Pons (tissue), 1 donor: ENCODE results near the gene EHBP1.
"Not testable (repeated sequence)": the region's sequence is repeated elsewhere in the genome, so short reads cannot be mapped to it uniquely, and the experiment has no call there.

Source experiments
- DNase-seq: peaks from one replicate; pipeline ENCODE4 v3.0.0-alpha.2; 2016; ENCODE audit warnings: low spot score

Gene EHBP1

DNA sequence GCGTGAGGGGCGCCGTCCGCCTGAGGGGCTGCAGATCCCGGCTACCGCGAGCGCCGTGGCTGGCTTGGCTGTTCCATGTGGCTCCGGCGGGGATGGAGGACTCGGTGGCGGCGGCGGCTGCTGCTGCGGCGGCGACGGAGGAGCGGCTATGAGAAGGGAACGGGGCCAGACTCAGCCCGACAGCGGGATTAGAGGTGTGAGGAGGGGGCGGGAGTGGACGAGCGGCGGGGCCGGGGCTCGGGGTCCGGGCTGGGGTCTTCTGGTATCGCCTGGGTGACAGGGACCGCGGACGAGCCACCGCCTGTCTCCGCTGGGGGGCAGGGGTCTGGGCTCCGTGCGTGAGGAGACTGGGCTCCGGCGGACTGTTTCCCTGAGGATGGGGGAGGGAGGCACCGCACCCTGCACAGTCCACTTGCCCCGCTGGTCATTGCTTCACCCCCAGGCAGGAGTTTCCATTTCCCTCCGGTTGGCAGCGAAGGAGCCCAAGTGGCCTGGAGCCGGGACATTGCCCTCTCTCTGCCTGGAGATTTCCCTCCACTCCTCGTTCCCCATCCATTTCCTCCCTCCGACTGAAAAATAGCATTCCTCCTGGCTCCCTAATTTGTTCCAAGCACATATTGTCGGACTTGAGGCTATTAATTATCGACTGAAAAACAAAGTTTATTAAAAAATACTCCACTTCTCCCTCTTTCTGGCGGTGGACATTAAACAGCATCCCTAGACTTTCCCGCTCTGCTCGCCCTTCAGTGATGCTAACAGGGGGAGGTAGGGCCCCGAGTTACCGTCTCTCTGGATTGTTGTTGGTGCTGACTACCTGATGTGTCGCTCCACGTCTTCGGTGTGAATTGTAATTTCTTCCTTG lies 577 bp downstream of the EHBP1 start:
- peak; percentile 47 for DNase-seq

DNA sequence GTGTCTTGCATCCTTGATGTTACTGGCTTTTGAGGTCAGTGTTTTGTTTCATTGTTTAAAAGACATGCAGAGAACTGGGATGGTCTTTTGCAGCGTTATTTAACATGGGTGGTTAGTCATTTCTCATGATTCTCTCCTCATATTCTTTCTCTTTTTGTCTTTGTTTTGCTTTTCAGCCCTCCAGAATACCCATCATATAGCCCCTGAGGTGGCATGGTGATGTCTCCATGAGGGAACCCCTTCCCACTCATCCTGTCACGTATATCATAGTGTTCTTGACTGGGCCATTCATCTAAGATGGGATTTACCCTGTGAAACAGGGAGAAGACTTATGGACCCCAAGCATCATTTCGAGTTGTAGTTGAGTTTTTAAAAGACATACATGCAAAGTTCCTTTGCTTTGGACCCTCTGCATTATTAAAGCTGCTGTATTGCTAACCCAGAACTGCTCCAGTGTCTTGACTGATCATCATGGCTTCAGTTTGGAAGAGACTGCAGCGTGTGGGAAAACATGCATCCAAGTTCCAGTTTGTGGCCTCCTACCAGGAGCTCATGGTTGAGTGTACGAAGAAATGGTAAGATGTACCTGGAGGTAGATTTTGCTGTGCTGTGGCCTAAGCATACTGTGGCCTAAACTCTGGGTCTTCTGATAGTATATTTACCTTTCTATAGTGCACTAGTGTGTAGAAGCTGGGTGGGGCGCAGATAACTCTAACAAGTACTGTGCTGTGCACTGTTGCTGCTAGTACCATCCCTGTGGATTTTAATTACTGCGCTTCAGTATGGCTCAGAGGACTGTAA lies 1.4 kb downstream of the EHBP1 start:
- DNase-seq = peak; percentile 7

DNA sequence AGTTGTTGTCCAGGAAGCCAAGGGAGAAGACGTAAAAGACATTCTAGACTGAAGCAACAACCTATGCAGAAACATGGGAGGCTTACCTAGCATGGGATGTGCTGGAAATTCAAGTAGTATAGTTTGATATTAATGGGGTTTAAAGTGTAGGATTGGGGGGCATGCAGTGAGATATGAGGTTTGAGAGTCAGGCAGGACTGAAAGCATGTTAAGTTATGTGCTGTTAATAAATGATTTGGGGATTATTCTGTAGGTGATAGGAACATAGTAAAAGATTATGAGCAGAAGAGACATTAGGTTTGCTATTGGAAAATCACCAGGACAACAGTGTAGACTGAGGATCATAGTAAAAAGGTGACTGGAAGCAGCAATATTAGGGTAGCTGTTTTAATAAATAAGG lies 3.2 kb downstream of the EHBP1 start:
- DNase-seq = no peak

DNA sequence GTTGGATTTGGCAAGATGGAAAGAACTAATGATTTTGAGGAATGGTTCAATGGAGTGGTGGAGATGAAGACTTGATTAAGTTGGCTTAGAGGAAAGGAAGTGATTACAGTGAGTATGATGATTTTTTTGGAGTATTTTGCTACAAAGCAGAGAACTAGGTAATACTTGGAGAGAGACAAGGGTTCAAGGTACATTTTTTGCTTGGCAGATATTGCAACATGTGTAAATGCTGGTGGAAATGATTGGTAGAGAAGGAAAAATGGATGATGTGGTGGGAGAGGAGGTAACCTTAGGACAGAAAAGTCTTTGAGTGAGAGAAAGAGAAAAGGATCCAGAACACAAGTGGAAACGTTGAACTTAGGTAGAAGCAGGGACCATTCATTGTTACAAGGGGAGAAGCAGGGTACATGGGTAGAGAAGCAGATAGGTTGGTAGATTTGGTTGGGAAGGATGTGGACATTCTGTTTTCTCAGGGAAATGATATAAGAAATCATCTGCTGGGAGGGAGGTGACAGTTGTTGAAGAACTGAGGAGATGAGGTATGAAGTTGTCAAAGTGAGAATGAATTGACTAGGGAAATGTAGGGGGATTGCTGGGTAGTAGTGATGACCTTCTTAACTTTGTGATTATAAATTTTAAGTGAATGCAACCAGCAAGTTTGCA lies 6.5 kb downstream of the EHBP1 start:
- DNase-seq = no peak

DNA sequence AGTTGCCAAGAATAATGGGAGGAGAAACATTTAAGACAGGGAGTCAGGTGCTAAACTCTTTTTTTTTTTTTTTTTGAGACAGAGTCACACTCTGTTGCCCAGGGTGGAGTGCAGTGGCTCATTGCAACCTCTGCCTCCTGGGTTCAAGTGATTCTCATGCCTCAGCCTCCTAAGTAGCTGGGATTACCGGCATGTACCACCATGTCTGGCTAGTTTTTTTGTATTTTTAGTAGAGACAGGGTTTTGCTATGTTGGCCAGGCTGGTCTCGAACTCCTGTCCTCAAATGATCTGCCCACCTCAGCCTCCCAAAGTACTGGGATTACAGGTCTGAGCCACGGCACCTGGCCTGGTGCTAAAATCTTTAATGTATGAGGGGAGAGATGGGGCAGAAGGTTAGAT lies 7.7 kb downstream of the EHBP1 start:
- not testable (repeated sequence) for DNase-seq

DNA sequence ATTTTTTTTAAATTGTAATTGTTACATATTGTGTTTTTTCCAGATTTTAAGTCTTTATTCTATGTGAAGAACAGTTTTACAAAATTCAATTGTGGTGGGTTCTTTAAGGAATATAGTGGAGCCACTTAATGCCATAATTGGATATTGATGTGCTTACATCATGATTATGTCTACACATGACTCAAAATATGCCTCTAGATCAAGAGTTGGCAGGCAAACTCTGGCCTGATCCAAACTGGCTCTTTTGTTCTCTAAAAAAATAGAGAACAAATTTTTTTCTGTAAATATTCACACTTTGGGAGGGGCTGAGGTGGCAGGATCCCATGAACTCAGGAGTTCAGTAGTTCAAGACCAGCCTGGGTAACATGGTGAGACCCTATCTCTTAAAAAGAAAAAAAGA lies 8.3 kb downstream of the EHBP1 start:
- no peak for DNase-seq

DNA sequence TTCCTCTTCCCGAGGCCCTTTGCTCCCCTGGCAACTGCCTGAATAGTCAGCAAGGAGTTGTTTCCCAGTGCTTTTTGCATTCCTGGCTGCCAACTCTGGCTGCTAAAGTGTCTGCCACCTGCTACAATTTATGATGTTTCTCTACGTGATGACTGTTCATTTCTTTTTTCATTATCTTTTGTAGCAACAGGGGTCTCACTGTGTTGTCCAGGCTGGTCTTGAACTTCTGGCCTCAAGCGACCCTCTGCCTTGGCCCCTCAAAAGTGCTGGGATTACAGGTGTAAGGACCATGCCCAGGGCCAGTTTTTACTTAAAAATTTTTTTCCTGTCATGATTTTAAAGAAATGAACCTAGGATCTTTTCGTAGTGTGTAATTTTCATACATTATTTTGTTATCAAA lies 11.3 kb downstream of the EHBP1 start:
- no peak for DNase-seq

DNA sequence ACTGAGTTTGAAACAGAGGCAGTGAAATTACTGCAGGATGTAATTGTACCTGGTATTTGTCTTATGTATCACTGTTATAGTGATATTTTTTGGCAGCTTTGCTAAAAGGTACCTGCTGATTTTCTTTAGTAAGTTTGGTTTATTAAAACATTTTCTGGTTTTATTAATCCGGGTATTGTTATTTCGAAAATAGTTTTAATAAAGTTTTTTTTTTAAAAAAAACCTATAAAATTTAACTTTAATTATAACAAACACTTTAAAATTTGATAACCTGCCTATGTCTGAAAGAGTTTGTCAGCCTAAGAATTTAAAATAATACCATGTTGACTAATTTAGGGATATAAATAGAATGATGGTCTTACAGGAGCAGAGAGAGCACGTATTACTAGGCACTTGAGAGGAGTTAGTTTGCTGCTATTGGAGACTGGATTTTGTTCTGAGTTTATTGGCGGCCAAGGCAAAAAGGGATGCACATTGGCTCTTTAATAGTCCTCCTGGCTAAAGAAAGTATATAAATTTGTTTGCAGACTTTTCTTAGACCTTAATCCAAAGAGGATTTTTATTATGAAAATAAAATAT lies 12.1 kb downstream of the EHBP1 start:
- no peak for DNase-seq

DNA sequence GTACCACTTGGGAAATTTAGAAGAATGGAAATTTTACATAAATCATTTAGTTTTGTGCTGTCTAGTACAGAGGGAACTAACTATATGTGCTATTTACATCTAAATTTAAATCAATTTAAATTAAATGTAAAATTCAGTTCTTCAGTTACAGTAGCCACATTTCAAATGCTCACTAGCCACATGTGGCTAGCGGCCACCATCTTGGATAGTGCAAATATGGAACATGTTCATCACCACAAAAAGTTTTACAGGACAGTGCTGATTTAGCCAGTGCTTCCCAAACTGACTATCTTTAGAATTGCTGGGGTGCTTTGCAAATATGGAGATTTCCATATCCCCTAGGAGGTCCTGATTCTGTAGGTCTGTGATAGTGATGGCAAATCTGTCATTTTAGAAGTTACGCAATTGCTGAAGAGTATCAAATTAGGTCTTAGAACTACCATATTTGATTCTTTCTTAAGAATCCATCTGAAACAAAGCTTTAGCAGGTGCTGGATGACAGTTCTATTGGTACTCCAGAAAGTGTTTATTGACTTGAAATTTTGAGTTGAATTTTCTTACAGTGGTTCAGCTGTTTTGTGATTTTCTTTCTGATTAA lies 12.8 kb downstream of the EHBP1 start:
- DNase-seq = no peak

DNA sequence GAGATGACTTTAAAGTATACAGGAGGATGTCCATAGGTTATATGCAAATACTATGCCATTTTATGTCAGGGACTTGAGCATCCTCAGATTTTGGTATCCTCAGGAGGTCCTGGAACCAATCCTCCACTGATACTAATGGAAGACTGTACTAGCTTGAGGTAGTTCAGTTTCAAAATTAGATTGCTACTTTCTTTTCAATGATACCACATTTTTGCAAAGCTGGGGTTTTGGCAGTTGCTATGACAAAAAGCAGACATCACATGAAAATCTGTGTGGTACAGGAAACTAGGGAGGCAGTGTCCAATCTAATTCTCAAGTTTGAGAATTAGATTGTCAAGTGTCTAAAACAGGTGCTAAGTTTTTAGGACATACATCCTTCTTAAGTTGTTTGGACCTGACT lies 14.2 kb downstream of the EHBP1 start:
- no peak for DNase-seq

DNA sequence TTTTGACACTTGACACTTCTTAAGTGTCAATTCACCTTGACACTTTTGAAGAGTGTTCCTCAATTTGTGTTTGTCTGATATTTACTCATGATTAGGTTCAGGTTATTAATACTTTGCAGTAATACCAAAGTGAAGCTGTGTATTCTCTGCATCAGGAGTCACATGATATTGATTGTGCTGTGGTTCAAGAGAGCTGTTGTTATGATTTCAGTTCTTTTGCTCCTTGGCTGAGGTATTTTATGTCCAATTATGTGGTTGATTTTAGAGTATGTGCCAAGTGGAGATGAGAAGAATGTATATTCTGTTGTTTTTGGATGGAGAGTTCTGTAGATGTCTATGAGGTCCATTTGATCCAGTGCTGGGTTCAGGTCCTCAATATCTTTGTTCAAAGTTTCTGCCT lies 17.2 kb downstream of the EHBP1 start:
- no peak for DNase-seq

DNA sequence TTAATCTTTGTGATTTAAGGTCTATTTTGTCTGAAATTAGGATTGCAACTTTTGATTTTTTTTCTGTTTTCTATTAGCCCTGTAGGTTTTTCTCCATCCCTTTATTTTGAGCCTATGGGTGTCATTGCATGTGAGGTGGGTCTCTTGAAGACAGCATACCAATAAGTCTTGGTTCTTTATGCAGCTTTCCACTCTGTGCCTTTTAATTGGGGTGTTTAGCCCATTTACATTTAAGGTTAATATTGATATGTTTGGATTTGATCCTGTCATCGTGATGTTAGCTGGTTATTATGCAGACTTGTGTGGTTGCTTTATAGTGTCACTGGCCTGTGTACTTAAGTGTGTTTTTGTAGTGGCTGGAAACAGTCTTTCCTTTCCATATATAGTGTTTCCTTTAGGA lies 17.7 kb downstream of the EHBP1 start:
- no peak for DNase-seq

DNA sequence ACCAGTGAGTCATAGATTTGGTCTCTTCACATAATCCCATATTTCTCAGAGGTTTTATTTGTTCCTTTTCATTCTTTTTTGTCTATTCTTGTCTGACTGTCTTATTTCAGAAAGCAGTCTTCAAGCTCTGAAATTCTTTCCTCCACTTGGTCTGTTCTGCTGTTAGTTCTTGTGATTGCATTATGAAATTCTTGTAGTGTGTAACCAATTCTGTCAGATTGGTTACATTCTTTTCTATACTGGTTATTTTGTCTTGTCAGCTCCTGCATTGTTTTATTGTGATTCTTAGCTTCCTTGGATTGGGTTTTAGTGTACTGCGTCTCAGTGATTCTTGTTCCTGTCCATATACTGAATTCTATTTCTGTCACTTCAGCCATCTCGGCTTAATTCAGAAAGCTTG lies 18.6 kb downstream of the EHBP1 start:
- DNase-seq = no peak

DNA sequence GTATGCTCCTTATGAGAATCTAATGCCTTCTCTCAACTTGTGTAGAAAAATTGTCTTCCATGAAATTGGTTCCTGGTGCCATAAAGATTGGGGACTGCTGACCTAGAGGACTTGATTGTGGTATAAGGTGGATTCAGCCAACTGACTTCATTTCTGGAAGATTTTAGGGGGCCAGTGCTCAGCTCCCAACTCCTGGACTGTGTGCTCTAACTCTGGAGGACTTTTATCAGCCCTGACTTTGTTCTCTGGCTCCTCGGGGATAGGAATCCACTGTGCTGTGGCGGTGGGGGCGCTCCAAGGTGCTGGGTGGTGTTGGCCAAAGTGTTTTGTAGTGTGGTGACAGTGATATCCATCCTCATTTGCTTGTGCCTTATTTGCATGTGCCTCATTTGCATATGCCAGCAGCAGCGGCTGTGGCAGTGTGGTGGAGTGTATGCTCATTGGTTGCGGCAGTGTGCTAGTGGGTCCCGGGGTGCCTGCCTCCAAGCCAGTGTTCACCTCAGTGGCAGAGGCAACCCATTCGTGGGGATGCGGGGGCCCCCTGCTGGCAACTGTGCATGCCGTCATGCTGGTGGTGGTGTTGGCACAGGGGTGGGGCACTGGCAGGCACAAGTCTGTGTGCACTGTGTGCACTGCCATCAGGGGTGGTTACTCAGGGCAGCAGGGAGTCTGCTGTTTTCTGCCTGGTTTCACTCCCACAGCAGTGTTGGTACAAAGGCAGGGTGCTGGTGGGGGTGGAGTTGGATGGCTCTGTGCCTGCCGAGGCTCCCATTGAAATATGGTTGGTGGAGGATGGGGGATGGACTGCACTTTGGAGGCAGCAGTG lies 19.6 kb downstream of the EHBP1 start:
- DNase-seq = peak; percentile 60

DNA sequence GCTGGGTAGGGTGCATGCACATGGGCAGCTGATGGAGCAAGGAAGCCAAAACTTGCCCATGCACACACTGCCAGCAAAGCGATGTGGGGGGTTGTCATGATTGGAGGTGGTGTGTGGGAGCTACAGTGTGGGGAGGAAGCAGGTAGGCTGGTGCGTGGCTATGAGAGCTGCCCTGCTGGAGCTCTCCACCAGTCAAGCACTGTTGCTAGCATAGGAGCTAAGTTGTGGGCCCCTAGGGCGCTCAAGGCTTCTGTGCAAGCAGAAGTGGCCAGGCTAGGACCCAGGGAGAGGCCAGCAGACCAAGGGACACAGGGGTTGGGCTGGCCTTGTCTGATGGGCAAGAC lies 20.2 kb downstream of the EHBP1 start:
- no peak for DNase-seq

DNA sequence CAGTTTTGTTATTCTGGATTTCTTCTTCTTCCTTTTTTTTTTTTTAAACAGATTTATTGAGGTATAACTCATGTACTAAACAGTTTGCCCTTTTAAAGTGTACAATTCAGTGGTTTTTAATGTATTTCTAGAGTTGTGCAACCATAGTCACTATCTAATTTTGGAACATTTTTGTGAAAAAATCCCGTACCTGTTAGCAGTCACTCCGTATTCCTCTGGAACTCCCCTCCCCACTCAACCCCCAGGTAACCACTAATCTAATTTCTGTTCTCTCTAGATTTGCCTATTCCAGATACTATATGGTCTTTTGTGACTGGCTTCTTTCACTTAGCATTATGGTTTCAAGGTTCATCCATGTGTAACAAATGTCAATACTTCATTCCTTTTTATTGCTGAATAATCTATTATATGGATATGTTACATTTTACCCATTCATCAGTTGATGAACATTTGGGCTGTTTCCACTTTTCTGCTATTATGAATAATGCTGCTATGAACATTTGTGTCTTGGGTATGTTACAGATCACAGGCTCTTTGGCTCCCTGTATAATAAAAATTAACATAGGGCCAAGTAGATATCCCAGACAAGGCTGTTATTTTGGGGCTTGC lies 21.9 kb downstream of the EHBP1 start:
- DNase-seq = no peak

DNA sequence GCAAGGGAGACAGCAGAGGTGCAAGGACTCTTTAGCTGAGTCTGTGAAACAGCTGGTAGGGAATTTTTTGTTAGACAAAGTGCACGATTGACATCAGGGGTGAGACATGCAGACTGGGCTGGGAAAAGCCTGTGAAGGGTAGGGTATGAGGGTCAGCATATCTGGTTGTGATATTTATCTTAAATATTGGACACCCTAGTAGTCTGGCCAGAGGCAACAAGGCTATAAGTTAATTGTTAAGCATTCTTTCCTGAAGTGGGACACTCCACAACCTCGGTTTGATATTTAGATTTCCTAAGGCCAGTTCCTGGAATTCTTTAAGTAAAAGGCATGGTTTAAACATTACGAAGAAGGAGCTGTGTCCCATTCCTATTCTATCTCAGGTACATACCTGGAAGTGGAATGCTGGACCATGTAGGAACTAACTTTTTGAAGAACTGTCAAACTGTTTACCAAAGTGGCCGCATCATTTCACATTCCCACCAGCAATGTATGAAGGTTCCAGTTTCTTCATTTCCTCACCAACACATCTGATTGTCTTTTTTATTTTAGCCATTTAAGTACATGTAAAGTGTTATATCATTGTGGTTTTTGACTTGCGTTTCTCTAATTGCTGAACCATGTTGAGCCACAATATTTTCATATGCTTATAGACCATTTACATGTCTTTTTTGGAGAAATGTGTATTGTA lies 22.5 kb downstream of the EHBP1 start:
- DNase-seq = no peak

DNA sequence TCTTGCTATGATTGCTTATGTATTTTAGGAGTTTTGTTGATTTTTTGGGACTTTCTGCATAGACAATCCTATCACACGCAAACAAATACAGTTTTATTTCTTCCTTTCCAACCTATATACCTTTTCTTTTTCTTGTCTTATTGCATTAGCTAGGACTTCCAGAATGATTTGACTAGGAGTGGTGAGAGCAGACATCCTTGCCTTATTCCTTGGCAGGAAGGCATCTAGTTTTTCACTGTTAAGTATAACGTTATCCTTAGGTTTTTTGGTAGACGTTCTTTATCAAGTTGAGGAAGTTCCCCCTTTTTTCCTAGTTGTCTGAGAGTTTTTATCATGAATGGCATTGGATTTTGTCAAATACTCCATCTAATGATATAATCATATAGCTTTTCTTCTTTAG lies 25.8 kb downstream of the EHBP1 start:
- DNase-seq = no peak

DNA sequence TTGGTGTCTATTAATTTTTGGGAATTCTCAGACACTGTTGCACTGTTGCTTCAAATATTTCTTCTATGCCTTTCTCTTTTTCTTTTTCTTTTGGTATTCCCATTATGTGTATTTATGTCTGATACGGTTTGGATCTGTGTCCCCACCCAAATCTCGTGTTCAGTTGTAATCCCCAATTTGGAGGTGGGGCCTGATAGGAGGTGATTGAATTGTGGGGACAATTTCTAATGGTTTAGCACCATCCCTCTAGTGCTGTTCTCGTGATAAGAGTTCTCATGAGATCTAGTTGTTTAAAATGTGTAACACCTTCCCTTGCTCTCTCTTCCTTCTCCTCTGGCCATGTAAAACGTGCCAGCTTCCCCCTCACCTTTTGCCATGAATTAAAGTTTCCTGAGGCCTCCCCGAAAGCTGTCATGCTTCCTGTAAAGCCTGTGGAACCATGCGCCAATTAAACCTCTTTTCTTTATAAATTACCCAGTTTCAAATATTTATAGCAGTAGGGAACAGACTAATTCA lies 26.8 kb downstream of the EHBP1 start:
- no peak for DNase-seq

DNA sequence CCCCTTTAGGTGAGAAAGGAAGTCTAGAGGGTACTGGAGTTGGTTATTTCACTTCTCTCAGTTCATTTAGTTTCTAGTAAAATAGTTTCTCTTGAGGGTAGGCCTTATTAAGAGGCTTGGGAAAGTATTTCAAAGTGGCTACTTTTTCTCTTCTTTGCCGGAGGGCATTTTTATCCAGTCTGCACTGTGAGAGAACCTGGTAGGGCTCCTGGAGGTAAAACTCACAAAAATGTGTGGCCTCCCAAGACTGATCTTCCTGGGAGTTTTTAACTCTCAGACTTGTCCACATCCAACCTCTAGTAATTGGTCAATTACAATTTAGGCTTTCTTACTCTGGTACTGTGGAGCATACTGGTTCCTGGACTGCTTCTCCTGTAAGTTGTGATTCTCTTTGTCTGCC lies 28.0 kb downstream of the EHBP1 start:
- no peak for DNase-seq
